OCI-LY1 (cell line): Measurements from ENCODE around the gene KAT2B.

Source experiments
- H2AFZ ChIP-seq: fragments of 200-600 bp; sonication (generic), shearing (Covaris generic); 2 replicates; pipeline ENCODE4 v1.6.0; 2014; ENCODE audit warnings: antibody characterized with exemption, mild to moderate bottlenecking, low read length
- H3F3A ChIP-seq: fragments of 200-600 bp; sonication (generic), shearing (Covaris generic); 2 replicates; pipeline ENCODE4 v1.6.0; 2014; ENCODE audit warnings: mild to moderate bottlenecking, antibody characterized with exemption, low read length, moderate library complexity; ENCODE audit not compliant: insufficient read depth
- H3K27ac ChIP-seq: fragments of 200-600 bp; sonication (generic); 2 replicates; pipeline ENCODE4 v1.5.1; 2014; ENCODE audit warnings: low read length, mixed run types, mild to moderate bottlenecking, low read depth; ENCODE audit not compliant: poor library complexity, severe bottlenecking
- H3K27me3 ChIP-seq: fragments of 200-600 bp; sonication (generic); 2 replicates; pipeline ENCODE4 v1.6.0; 2014; ENCODE audit warnings: antibody characterized with exemption, mild to moderate bottlenecking, low read length, moderate library complexity; ENCODE audit not compliant: insufficient read depth
- H3K36me3 ChIP-seq: fragments of 200-600 bp; sonication (generic); 2 replicates; pipeline ENCODE4 v1.6.1; 2014; ENCODE audit warnings: mild to moderate bottlenecking, antibody characterized with exemption, low read length, moderate library complexity, mixed read lengths; ENCODE audit not compliant: insufficient read depth
- H3K4me1 ChIP-seq: fragments of 200-600 bp; sonication (generic); 2 replicates; pipeline ENCODE4 v1.5.1; 2014; ENCODE audit warnings: mild to moderate bottlenecking, low read length, moderate library complexity; ENCODE audit not compliant: insufficient read depth, severe bottlenecking
- H3K4me2 ChIP-seq: fragments of 200-600 bp; sonication (generic), shearing (Covaris generic); 2 replicates; pipeline ENCODE4 v1.6.1; 2014; ENCODE audit warnings: low read length
- H3K4me3 ChIP-seq: fragments of 200-600 bp; sonication (generic); 2 replicates; pipeline ENCODE4 v1.5.1; 2014; ENCODE audit warnings: low read length, low read depth, mild to moderate bottlenecking, mixed read lengths; ENCODE audit not compliant: poor library complexity, severe bottlenecking
- H3K79me2 ChIP-seq: fragments of 200-600 bp; shearing (Covaris generic); 2 replicates; pipeline ENCODE4 v1.6.1; 2016; ENCODE audit warnings: mixed run types, low read length, mixed read lengths; ENCODE audit not compliant: insufficient read depth
- H3K9ac ChIP-seq: fragments of 200-600 bp; sonication (generic), shearing (Covaris generic); 2 replicates; pipeline ENCODE4 v1.6.1; 2014; ENCODE audit warnings: mild to moderate bottlenecking, low read length, mixed read lengths
- H3K9me2 ChIP-seq: fragments of 200-600 bp; sonication (generic), shearing (Covaris generic); 2 replicates; pipeline ENCODE4 v1.6.1; 2014; ENCODE audit warnings: low read depth, mild to moderate bottlenecking, low read length, mixed read lengths
- H3K9me3 ChIP-seq: fragments of 200-600 bp; shearing (Covaris generic); 2 replicates; pipeline ENCODE4 v1.6.1; 2014; ENCODE audit warnings: low read length, mixed read lengths
- H4K20me1 ChIP-seq: fragments of 200-600 bp; sonication (generic), shearing (Covaris generic); 2 replicates; pipeline ENCODE4 v1.6.0; 2016; ENCODE audit warnings: mild to moderate bottlenecking, low read length; ENCODE audit not compliant: insufficient read depth
- CTCF ChIP-seq: fragments of 200-600 bp; sonication (generic), shearing (Covaris generic); IDR thresholded peaks from 2 replicates; pipeline ENCODE4 v1.5.1; 2017; ENCODE audit warnings: mild to moderate bottlenecking, antibody characterized with exemption, low read length, moderate library complexity, mixed read lengths
- EZH2 ChIP-seq: fragments of 200-600 bp; sonication (generic), shearing (Covaris generic); IDR thresholded peaks from 2 replicates; pipeline ENCODE4 v1.8.0; 2017; ENCODE audit warnings: borderline replicate concordance, mixed run types, mild to moderate bottlenecking, antibody characterized with exemption, low read length, moderate library complexity, mixed read lengths

The KAT2B gene

GRCh38 chr3:20154928-20155327 is 114.7 kb downstream of the KAT2B start:
- H3K36me3 ChIP-seq = peaks cover 72% of the 10 kb centered on the region
- TF ChIP-seq CTCF = peak; percentile 10; the same call in 1 of the 2 replicates
- TF ChIP-seq EZH2 = no peak

GRCh38 chr3:20160230-20160629 is 120.0 kb downstream of the KAT2B start:
- H3K4me3 ChIP-seq = no peak overlapping the region
- no peak overlapping the region for H3K4me2 ChIP-seq
- H3K27me3 ChIP-seq = no peaks in the 10 kb centered on the region
- H3K9ac ChIP-seq = no peak overlapping the region
- peaks cover 17% of the 10 kb centered on the region for H3K4me1 ChIP-seq
- H4K20me1 ChIP-seq = no peaks in the 10 kb centered on the region
- H3F3A ChIP-seq = no peaks in the 10 kb centered on the region
- H3K9me3 ChIP-seq = no peaks in the 10 kb centered on the region
- peaks cover 53% of the 10 kb centered on the region; the same call in 1 of the 2 replicates for H3K36me3 ChIP-seq
- H3K79me2 ChIP-seq = no peaks in the 10 kb centered on the region
- H3K27ac ChIP-seq = no peak overlapping the region
- TF ChIP-seq CTCF (no peak), EZH2 (no peak)
- no peaks in the 10 kb centered on the region for H3K9me2 ChIP-seq
- H2AFZ ChIP-seq = no peak overlapping the region

More at GRCh38 chr3:20154928-20155327, 114.7 kb downstream of the KAT2B start:
- Histone ChIP-seq H3K27me3 (no peaks in the 10 kb centered on the region), H3K9me2 (no peaks in the 10 kb centered on the region), H3K9ac (no peak overlapping the region), H3K4me3 (no peak overlapping the region), H3K4me2 (no peak overlapping the region), H3F3A (no peaks in the 10 kb centered on the region), H3K27ac (no peak overlapping the region), H3K4me1 (no peaks in the 10 kb centered on the region), H4K20me1 (no peaks in the 10 kb centered on the region), H3K9me3 (no peaks in the 10 kb centered on the region), H2AFZ (no peak overlapping the region), H3K79me2 (no peaks in the 10 kb centered on the region)

- no peak overlapping the region for H3K9ac ChIP-seq
- no peaks in the 10 kb centered on the region for H3K9me3 ChIP-seq
- H3K79me2 ChIP-seq = no peaks in the 10 kb centered on the region
- peaks cover 18% of the 10 kb centered on the region for H3K4me1 ChIP-seq
- TF ChIP-seq CTCF (no peak), EZH2 (no peak)
- no peaks in the 10 kb centered on the region for H3F3A ChIP-seq
- H3K27me3 ChIP-seq = no peaks in the 10 kb centered on the region
- no peak overlapping the region for H3K4me2 ChIP-seq
- no peak overlapping the region for H2AFZ ChIP-seq
- no peaks in the 10 kb centered on the region for H4K20me1 ChIP-seq
- no peaks in the 10 kb centered on the region for H3K9me2 ChIP-seq
- no peak overlapping the region for H3K4me3 ChIP-seq
- peaks cover 56% of the 10 kb centered on the region for H3K36me3 ChIP-seq
- no peak overlapping the region for H3K27ac ChIP-seq
Observed at GRCh38 chr3:20161714-20162113, 121.5 kb downstream of the KAT2B start.
